ENCODE measurements around the gene EFNA2.

The EFNA2 gene

GRCh38 chr19:1336079-1336684, 50.5 kb downstream of the EFNA2 start:
- peak; percentile 34 for DNase-seq (ENCODE audit: low read depth)
- H3K4me3 ChIP-seq (ENCODE audit: low read depth, low read length): no peak overlapping the region
- TF ChIP-seq CTCF (IDR thresholded peaks at IDR 0.05; ENCODE audit: low read depth, low read length, missing control alignments): no peak

GRCh38 chr19:1340681-1341469, 55.2 kb downstream of the EFNA2 start:
- TF ChIP-seq CTCF (IDR thresholded peaks at IDR 0.05; ENCODE audit: low read depth, low read length, missing control alignments): no peak
- H3K4me3 ChIP-seq (ENCODE audit: low read depth, low read length): no peak overlapping the region
- no peak for DNase-seq (ENCODE audit: low read depth)

DNA sequence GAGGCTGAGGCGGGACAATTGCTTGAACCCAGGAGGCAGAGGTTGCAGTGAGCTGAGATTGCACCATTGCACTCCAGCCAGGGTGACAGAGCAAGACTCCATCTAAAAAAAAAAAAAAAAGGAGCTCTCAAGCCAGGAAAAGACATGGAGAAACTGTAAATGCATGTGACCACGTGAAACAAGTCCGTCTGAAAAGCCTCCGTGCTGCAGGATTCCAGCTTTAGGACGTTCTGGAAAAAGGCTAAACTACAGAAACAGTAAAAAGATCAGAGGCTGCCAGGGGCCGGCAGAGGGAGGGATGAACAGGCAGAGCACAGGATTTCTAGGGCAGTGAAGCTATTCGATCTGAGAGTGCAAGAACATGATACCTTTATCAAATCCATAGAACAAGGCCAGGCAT, 57.4 kb downstream of the EFNA2 start:
- DNase-seq (ENCODE audit: low read depth): no peak
- TF ChIP-seq CTCF (IDR thresholded peaks at IDR 0.05; ENCODE audit: low read depth, low read length, missing control alignments): no peak
- no peak overlapping the region for H3K4me3 ChIP-seq (ENCODE audit: low read depth, low read length)

- TF ChIP-seq CTCF (IDR thresholded peaks at IDR 0.05; ENCODE audit: low read depth, low read length, missing control alignments): no peak
- no peak for DNase-seq (ENCODE audit: low read depth)
These were observed 63.5 kb downstream of the EFNA2 start for GRCh38 chr19:1349211-1349610.

DNA sequence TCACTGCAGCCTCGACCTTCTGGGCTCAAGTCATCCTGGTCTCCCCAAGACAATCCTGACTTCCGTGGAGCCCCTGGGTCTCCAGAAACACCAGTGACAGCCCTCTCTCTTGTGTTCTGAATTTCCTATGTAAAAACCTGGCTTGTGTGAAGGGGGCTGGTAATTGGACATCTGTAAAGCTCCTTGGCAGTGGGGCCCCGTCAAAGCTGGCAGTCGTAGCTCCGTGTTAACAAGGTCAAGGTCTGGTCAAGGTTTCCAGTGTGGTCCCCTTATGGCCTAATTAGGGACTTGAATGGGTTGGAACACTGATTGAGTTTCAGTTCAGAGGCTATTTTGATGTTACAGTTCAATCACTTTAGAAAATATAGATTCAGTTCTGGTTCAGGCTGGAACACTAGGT, 65.2 kb downstream of the EFNA2 start:
- no peak overlapping the region for H3K4me3 ChIP-seq (ENCODE audit: low read depth, low read length)
- no peak for TF ChIP-seq CTCF (IDR thresholded peaks at IDR 0.05; ENCODE audit: low read depth, low read length, missing control alignments)
- DNase-seq (ENCODE audit: low read depth): no peak

More at GRCh38 chr19:1349211-1349610, 63.5 kb downstream of the EFNA2 start:
- H3K4me3 ChIP-seq (ENCODE audit: low read depth, low read length): no peak overlapping the region
